Stimulated activated naive CD8-positive, alpha-beta T cell treated with anti-CD3 and anti-CD28 coated beads, Interleukin-15, Interleukin-2, amounts not matched to agents 100 U/mL and 50 U/mL, for 24 hours (primary cell): ENCODE measurements around the gene SELENOF.
A peak's percentile ranks its signal among the peaks of the same experiment; 100 is the strongest.

Experiments
- ATAC-seq: fragments of 150-1000 bp; cut with Tn5 transposase; one replicate; pipeline ENCODE4 v1.10.0; 2021
- DNase-seq: peaks from one replicate; pipeline ENCODE4 v3.0.0; 2021

SELENOF gene

GRCh38 chr1:86913896-86914600, at the start of gene SELENOF:
SELENOF (minus strand) TSS chr1:86914126; CDS start chr1:86914111, 15 bp downstream.
- DNase-seq (peak; percentile 98), ATAC-seq (peak; percentile 94)

GRCh38 chr1:86960548-86960947, 46.6 kb upstream of the SELENOF start:
- ATAC-seq, result no peak
- no peak for DNase-seq

DNA sequence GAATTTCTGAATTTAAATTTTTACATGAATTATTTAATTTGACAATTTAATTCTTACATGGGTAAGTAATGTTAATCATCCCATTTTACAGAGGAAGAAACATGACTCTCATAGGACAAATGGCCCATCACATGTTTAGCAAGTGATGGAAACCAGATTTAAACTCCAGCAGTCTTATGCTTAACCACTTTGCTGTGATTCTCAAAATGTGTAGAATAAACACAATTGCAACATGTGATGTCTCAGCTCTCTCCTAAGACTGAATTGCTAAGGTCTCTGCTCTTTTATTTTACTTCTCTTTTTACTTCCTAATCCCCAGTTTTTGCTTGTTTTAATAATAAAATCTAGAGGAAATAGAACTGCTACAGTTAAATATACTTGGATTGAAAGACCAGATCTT, 43.3 kb upstream of the SELENOF start:
- no peak for DNase-seq
- no peak for ATAC-seq

GRCh38 chr1:86956221-86956620, 42.3 kb upstream of the SELENOF start:
- no peak for ATAC-seq

GRCh38 chr1:86955678-86956077, 41.8 kb upstream of the SELENOF start:
- DNase-seq, result no peak
- no peak for ATAC-seq

More at GRCh38 chr1:86956221-86956620, 42.3 kb upstream of the SELENOF start:
- no peak for DNase-seq

GRCh38 chr1:86953167-86953566, 39.2 kb upstream of the SELENOF start:
- ATAC-seq (no peak), DNase-seq (no peak)

DNA sequence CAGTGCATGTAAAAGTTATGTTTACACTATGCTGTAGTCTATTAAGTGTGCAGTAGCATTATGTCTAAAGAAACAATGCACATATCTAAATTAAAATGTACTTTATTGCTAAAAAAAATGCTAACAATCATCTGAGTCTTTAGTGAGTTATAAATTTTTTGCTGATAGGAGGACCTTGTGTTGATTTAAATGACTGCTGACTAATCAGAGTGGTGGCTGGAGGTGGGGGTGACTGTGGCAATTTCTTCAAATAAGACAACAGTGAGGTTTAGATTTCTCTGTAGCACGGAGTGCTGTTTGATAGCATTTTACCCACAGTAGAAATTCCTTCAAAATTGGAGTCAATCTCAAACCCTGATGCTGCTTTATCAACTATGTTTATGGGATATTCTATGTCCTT, 37.5 kb upstream of the SELENOF start:
- DNase-seq, result no peak
- ATAC-seq, result no peak

DNA sequence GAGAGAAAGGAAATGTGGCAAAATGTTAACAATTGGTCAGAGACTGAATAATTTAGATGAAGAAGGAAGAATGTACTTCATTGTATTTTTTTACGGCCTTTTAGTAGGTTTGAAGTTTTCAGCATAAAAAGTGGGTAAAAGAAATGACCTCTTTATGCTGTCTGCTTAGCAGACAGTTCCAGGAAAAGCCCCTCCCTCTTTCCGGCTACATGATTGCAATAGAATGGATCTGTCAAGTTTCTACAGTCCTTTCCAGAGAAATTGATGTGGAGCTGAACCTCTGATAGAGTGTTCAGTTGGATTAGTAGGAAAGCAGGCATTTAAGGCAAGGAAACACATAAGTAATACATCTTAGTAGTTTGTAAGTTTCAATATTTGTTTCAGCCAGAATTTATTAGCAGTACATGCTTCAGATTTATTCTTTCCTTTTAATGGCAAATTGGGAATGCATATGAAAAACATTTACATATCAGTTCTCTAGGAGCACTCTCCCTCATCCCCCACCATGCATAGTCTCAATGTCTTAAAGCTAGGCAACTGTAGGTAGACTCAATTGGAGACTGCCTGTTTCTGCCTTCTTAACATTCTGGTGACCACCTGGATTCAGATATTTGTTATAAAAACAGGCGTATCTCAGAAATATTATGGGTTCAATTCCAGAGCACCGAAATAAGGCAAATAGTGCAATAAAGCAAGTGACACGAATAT, 36.9 kb upstream of the SELENOF start:
- no peak for DNase-seq
- no peak for ATAC-seq

DNA sequence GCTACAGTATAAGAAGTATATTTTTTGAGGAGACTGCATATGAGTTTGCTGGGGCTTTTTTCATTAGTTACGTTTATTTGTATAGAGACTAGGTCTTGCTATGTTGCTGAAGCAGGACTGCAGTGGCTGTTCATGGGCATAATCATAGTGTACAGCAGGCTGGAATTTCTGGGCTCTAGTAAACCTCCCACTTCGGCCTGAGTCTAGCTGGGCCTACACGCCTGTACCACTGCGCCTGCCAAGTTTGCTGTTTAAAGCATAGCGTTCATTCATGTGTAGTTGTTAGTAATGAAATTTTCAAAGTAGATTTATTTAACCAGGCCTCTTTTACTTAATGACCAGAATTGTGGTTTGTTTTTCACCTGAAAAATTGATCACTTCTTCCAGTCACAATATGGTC, 34.3 kb upstream of the SELENOF start:
- DNase-seq (no peak), ATAC-seq (no peak)

GRCh38 chr1:86942743-86943142, 28.8 kb upstream of the SELENOF start:
- DNase-seq, result no peak
- ATAC-seq, result no peak

GRCh38 chr1:86942042-86942441, 28.1 kb upstream of the SELENOF start:
- ATAC-seq (no peak), DNase-seq (no peak)

DNA sequence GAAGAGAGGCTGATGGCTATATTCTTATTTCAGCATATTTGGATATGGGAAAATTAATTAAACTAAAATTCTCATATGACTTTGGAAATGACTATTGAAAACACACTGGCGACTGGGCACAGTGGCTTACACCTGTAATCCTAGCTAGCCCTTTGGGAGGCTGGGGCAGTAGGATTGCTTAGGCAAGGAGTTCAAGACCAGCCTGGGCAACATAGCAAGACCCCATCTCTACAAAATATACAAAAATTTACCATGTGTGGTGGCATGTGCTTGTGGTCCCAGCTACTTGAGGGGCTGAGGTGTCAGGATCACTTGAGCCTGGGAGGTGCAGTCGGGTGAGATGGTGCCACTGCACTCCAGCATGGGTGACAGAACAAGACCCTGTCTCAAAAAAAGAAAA, 26.7 kb upstream of the SELENOF start:
- DNase-seq (no peak), ATAC-seq (no peak)

DNA sequence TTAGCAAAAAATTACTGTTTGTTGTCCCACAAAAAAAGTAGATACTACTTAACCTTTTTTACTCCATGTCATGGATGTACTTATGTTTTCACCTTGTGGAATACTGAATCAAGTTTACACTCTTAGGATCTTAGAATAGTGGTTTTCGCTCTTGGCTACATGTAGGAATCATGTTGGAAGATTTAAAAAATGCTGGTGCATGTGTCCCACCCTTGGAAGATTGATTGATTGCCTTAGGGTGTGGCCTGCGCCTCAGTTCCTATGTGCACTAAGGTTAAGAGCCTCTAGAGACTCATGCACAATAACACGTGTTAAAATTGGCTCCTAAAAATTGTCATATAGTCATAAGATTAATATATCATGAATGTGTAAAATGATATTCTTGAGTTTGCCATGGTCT, 25.5 kb upstream of the SELENOF start:
- ATAC-seq (no peak), DNase-seq (no peak)

GRCh38 chr1:86938855-86939254, 24.9 kb upstream of the SELENOF start:
- ATAC-seq (no peak), DNase-seq (no peak)

GRCh38 chr1:86938450-86938849, 24.5 kb upstream of the SELENOF start:
- no peak for ATAC-seq
- DNase-seq, result no peak

DNA sequence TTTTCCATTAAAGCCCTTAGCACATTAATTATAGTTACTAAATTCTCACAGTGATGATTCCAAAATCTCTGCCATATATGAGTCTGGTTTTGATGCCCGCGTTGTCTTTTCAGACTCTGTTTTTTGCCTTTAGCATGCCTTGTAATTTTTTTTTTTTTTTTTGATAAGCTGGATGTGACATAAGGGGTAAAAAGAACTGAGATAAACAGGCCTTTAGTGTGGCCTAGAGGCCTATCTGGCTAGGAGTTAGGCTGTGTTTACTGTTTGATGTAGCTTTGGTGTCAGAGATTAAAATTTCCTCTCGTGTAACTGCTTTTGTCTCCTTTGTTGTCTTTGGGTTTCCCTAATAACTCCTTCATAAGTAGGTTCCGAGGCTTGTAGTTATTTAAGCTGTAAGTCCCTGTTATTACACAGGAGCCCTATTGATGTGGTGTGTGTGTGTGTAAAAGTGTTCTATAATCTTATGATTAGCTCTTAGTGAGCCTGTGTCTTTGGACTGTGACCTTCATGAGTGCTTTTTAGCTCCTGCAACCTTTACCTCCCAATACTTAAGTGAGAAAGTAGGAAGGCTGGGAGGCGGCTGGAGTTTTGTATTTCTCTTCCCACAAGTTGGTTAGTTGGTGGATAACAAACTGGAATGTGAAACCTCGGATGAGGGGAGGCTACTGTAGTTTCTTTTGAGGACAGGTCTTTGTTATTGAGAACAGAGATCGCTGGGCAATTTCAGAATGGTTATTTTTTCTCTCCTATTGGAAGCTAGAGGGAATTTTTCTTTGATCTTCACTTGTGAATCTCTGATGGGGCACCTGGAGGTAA, 19.8 kb upstream of the SELENOF start:
- DNase-seq (no peak), ATAC-seq (no peak)

GRCh38 chr1:86933051-86933450, 19.1 kb upstream of the SELENOF start:
- ATAC-seq (no peak), DNase-seq (no peak)

GRCh38 chr1:86928819-86929218, 14.9 kb upstream of the SELENOF start:
- DNase-seq, result no peak
- no peak for ATAC-seq

- DNase-seq, result no peak
- no peak for ATAC-seq
Observed at GRCh38 chr1:86926883-86927282, 13.0 kb upstream of the SELENOF start.

GRCh38 chr1:86925742-86926141, 11.8 kb upstream of the SELENOF start:
- ATAC-seq, result no peak
- no peak for DNase-seq

GRCh38 chr1:86924324-86924960, 10.5 kb upstream of the SELENOF start:
- ATAC-seq (no peak), DNase-seq (no peak)

DNA sequence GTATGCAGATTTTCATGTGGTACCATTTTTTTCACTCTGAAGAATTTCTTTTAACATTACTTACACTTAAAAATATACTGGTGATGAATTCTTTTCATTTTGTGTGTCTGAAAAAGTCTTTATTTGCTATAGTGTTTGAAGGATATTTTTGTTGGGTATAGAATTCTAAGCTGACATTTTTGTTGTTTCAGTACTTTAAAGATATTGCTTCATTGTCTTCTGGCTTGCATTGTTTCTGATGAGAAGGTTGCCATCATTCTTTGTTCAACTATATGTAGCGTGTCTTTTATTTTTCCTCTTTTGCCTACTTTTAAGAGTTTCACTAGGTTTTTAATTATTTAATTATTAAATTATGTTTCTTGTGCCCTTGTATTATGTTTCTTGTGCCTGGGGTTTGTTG, 8.5 kb upstream of the SELENOF start:
- DNase-seq (no peak), ATAC-seq (no peak)

GRCh38 chr1:86916752-86917151, 2.8 kb upstream of the SELENOF start:
- no peak for ATAC-seq
- no peak for DNase-seq
